Prostate gland (tissue), 2 donors: ENCODE data around the gene MPI. TPM values are rescaled to one million over a fixed set of nuclear protein-coding genes. Genes with fewer than 3 reads are reported as not detected.

ENCODE experiments used
- DNase-seq: peaks from one replicate; pipeline ENCODE4 v3.0.0-alpha.2; 2019; ENCODE audit warnings: low spot score
- H3K27ac ChIP-seq, 2 donors: fragments of 200-600 bp; sonication (generic); 2 replicates each; pipeline ENCODE4 v1.5.1; 2017 to 2019
- H3K27me3 ChIP-seq: fragments of 200-600 bp; sonication (generic); replicated peaks from 2 replicates; pipeline ENCODE4 v1.5.1; 2019; ENCODE audit not compliant: insufficient read depth
- H3K36me3 ChIP-seq, 2 donors: fragments of 200-600 bp; sonication (generic); 1 replicate in 1 of 2; 2 replicates in 1 of 2; pipeline versions ENCODE4 v1.5.1 to v1.8.1; 2017 to 2019
- H3K4me1 ChIP-seq: fragments of 200-600 bp; sonication (generic); replicated peaks from 2 replicates; pipeline ENCODE4 v1.5.1; 2019
- H3K4me3 ChIP-seq, 2 donors: fragments of 200-600 bp; sonication (generic); 2 replicates each; pipeline ENCODE4 v1.5.1; 2017 to 2019
- H3K9me3 ChIP-seq: fragments of 200-600 bp; sonication (generic); 2 replicates; pipeline ENCODE4 v1.5.1; 2017
- CTCF ChIP-seq, 4 experiments: fragments of 200-600 bp in 2 of 4; fragments of 450-650 bp in 2 of 4; sonication (generic) in 2 of 4; IDR thresholded peaks; 1 replicate in 3 of 4; 2 replicates in 1 of 4; pipeline ENCODE4 v1.5.1; 2016 to 2019; ENCODE audit warnings: antibody characterized with exemption in 4 of 4, mild to moderate bottlenecking in 2 of 4, moderate library complexity in 2 of 4
- POLR2A ChIP-seq: fragments of 450-650 bp; IDR thresholded peaks from one replicate; pipeline ENCODE4 v1.6.1; 2016; ENCODE audit warnings: antibody characterized with exemption, mild to moderate bottlenecking
- POLR2AphosphoS5 ChIP-seq: sonication (generic); formaldehyde crosslinking; IDR thresholded peaks from one replicate; pipeline ENCODE4 v1.6.1; 2017; ENCODE audit warnings: antibody characterized with exemption
- WGBS: methylation state at CpG from one replicate; pipeline ENCODE4 v1.1.5; 2018; 5-methylcytosine and 5-hydroxymethylcytosine counted together
- intact Hi-C: fragments of 100-400 bp; cut with DNase I; formaldehyde crosslinking; loops from one replicate; pipeline ENCODE4 v1.14.2; 2022
- total RNA-seq, 2 donors: library from RNA; depleted of rRNA; stranded (reverse); fragments of >200 nt; gene quantifications; one replicate each; pipeline ENCODE4 v1.1.0, GENCODE V29; 2016

The MPI gene
- total RNA-seq, 2 donors from 2014 or later, result 48.5 to 91.4 TPM

DNA sequence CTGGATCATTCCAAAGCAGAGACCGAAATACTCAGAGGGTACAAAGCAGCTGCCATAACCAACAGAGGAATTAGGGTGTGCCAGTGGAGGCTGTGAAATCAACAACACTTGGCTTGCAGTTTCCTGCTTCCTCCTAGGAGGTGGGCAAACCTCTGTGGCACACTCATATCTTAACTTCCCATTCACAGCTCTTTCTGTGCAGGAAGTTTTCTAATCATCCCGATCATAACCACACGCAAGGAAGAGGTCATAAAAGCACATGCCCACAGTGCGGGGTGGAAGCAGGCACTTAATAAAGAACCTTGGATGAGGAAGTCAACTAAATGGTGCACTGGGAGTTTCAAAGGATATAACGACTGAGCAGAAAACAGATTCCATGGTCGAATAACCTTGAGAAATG lies 21.8 kb upstream of the MPI start:
- 70% methylated on average over 6 of the region's 6 CpGs for WGBS
- Histone ChIP-seq H3K27ac (peak overlapping the region in 1 of 2 donors; percentile 3), H3K9me3 (no peaks in the 10 kb centered on the region), H3K4me1 (peaks cover 23% of the 10 kb centered on the region), H3K27me3 (no peaks in the 10 kb centered on the region), H3K4me3 (no peak overlapping the region), H3K36me3 (no peaks in the 10 kb centered on the region)
- no peak for DNase-seq
- intact Hi-C loops, result no loop called here
- no peak for TF ChIP-seq POLR2A
- TF ChIP-seq POLR2AphosphoS5, result no peak
- TF ChIP-seq CTCF (IDR thresholded peaks at IDR 0.05), result no peak

DNA sequence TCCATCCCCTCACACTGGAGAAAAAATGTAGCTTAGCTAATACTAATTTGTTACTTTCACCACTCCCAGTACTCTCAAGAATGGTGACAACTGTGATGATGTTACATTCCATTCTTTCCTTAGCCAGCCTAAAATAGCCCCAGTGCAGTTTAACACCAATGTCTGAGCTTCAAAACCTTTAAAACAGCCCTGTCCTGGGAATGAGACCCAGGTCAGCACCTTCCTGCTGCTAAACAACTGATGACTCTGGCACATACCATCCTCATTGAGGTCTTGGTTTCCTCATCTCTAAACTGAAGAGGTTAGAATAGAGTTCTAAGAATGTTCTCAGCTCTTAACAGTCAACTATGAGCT lies 20.5 kb upstream of the MPI start:
- peaks cover 23% of the 10 kb centered on the region for H3K4me1 ChIP-seq
- intact Hi-C loops, result no loop called here
- no peak overlapping the region for H3K4me3 ChIP-seq
- TF ChIP-seq CTCF (IDR thresholded peaks at IDR 0.05), result no peak
- TF ChIP-seq POLR2A, result no peak
- no peak for TF ChIP-seq POLR2AphosphoS5
- no peak overlapping the region for H3K27ac ChIP-seq
- DNase-seq, result no peak
- H3K36me3 ChIP-seq, result no peaks in the 10 kb centered on the region
- no peaks in the 10 kb centered on the region for H3K27me3 ChIP-seq
- no peaks in the 10 kb centered on the region for H3K9me3 ChIP-seq

GRCh38 chr15:74869726-74870407 lies 20.0 kb upstream of the MPI start:
- H3K4me3 ChIP-seq, result no peak overlapping the region
- H3K27me3 ChIP-seq, result no peaks in the 10 kb centered on the region
- H3K9me3 ChIP-seq, result no peaks in the 10 kb centered on the region
- no peaks in the 10 kb centered on the region for H3K36me3 ChIP-seq
- no peak for DNase-seq
- H3K4me1 ChIP-seq, result peaks cover 23% of the 10 kb centered on the region
- TF ChIP-seq CTCF (IDR thresholded peaks at IDR 0.05), result no peak
- no peak for TF ChIP-seq POLR2A
- intact Hi-C loops, result no loop called here
- 51% methylated on average over 6 of the region's 6 CpGs for WGBS
- H3K27ac ChIP-seq, result peak overlapping the region in 1 of 2 donors; percentile 9

DNA sequence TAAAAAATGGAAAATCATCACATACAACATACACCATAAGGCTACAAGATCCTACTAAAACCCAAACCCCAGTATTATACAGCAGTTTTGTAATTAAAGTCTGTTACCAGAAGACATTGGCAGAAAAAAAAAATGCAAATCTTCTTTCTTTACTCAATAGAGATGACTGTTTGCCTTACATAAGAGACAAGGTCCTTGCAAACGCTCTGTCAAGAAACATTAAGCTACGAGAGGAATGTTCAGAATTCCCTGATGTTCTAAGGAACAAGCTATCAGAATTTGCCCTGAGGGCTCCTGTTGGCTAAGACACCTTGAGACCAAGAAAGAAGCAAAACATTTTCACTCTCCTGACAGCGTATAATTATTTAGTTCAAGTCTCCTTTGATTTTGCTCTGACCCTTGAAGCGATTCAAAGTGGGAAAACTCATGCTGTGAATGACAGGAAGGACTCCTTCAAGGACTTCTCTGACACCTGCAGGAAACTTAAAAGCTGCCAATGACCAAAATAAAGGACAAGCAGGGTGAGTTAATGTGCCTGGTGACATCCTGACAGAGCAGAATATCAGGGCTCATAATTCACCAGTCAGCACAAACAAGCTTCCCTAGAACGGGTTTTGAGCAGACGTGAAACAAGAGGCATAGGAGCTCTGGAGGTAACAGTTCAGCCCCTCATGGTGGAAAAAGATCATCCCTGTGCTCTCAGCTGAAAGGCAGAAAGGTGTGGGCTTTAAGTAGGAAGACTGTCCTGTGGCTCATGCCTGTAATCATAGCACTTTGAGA lies 19.2 kb upstream of the MPI start:
- Histone ChIP-seq H3K27ac (peak overlapping the region in 1 of 2 donors; percentile 9), H3K36me3 (no peaks in the 10 kb centered on the region), H3K4me3 (no peak overlapping the region), H3K9me3 (no peaks in the 10 kb centered on the region), H3K4me1 (peaks cover 23% of the 10 kb centered on the region), H3K27me3 (no peaks in the 10 kb centered on the region)
- intact Hi-C loops, result no loop called here
- 33% methylated on average over 6 of the region's 6 CpGs for whole genome bisulfite sequencing
- no peak for TF ChIP-seq POLR2A
- TF ChIP-seq POLR2AphosphoS5, result no peak
- TF ChIP-seq CTCF (IDR thresholded peaks at IDR 0.05), result no peak
- no peak for DNase-seq

GRCh38 chr15:74872702-74873035 lies 17.2 kb upstream of the MPI start:
- Histone ChIP-seq H3K36me3 (no peaks in the 10 kb centered on the region), H3K4me3 (peak overlapping the region; percentile 67 to 75), H3K9me3 (no peaks in the 10 kb centered on the region), H3K4me1 (peaks cover 23% of the 10 kb centered on the region), H3K27ac (peak overlapping the region; percentile 87 to 91), H3K27me3 (no peaks in the 10 kb centered on the region)
- 2% methylated on average over 11 of the region's 11 CpGs for WGBS
- TF ChIP-seq CTCF (IDR thresholded peaks at IDR 0.05) (no peak), POLR2AphosphoS5 (no peak), POLR2A (no peak)
- intact Hi-C loops, result no loop called here
- DNase-seq, result no peak
